ENCODE results near the gene CHI3L1. TPM values are rescaled to one million over a fixed set of nuclear protein-coding genes. Genes with fewer than 3 reads are reported as not detected.

CHI3L1 gene
- total RNA-seq, 1 donor: 273 TPM

DNA sequence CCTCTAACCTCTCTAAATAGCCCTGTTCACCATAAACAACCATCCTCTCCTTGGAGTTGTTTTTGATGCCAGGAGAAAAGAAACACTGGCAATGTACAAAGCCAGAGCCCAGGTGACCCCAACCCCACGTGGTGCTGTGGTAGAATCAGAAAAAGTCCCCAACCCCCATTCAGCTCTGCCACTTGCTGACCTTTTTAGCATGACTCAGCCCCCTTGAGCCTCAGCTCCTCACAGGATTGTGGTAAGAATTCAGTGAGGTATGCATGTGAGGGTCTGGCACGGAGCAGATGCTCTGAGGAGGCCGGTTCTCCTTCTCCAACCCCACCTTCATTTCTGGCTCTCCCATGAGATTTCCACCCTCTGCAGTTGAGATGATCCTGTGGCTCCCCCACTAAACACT, 11.1 kb upstream of the CHI3L1 start:
- no peaks in the 10 kb centered on the region for H3K36me3 ChIP-seq (ENCODE audit: insufficient read depth, low read length)
- H4K20me1 ChIP-seq (ENCODE audit: insufficient read depth, low read length): no peaks in the 10 kb centered on the region
- H3K27ac ChIP-seq (ENCODE audit: low read depth, low read length): peak overlapping the region; percentile 38
- H3K4me1 ChIP-seq (ENCODE audit: insufficient read depth, low read length): peaks cover 64% of the 10 kb centered on the region
- no peaks in the 10 kb centered on the region for H3K79me2 ChIP-seq (ENCODE audit: insufficient read depth, low read length)
- no peak overlapping the region for H3K4me3 ChIP-seq (ENCODE audit: insufficient read depth, low read length)
- no peaks in the 10 kb centered on the region for H3K9me3 ChIP-seq (ENCODE audit: low read depth, low read length)
- peak; percentile 79 for DNase-seq (ENCODE audit: insufficient read length, low spot score, missing footprints)
- TF ChIP-seq, protein P1, sequence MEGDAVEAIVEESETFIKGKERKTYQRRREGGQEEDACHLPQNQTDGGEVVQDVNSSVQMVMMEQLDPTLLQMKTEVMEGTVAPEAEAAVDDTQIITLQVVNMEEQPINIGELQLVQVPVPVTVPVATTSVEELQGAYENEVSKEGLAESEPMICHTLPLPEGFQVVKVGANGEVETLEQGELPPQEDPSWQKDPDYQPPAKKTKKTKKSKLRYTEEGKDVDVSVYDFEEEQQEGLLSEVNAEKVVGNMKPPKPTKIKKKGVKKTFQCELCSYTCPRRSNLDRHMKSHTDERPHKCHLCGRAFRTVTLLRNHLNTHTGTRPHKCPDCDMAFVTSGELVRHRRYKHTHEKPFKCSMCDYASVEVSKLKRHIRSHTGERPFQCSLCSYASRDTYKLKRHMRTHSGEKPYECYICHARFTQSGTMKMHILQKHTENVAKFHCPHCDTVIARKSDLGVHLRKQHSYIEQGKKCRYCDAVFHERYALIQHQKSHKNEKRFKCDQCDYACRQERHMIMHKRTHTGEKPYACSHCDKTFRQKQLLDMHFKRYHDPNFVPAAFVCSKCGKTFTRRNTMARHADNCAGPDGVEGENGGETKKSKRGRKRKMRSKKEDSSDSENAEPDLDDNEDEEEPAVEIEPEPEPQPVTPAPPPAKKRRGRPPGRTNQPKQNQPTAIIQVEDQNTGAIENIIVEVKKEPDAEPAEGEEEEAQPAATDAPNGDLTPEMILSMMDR (IDR thresholded peaks at IDR 0.05; ENCODE audit: extremely low read depth, low read depth, low read length): no peak
- no peaks in the 10 kb centered on the region for H3K27me3 ChIP-seq (ENCODE audit: insufficient read depth, low read length)
- no peak overlapping the region for H2AFZ ChIP-seq (ENCODE audit: low read length)
- H3K4me2 ChIP-seq (ENCODE audit: insufficient read depth, low read length): peak overlapping the region; percentile 2

DNA sequence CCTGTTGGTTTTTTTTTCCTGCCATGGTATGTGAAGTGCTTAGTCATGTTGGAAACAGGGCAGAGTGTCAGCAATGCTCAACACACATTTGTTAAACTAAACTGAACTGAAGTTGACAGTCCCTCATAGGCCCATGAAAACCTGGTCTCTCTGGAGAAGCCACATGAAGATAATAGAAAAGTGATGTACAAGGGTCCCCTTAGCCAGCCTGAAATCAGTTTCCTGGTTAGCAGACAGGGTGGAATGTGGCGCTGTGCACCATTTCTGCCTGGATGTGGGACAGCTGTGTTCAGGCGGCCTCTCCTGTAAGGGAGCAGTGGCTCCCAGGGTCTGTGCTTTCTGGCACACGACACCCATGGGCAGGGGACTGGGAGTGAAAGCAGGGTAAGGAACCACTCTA, 9.9 kb upstream of the CHI3L1 start:
- Histone ChIP-seq H3K36me3 (ENCODE audit: insufficient read depth, low read length) (no peaks in the 10 kb centered on the region), H3K27me3 (ENCODE audit: insufficient read depth, low read length) (no peaks in the 10 kb centered on the region), H3K27ac (ENCODE audit: low read depth, low read length) (peak overlapping the region; percentile 4), H3K4me1 (ENCODE audit: insufficient read depth, low read length) (peaks cover 54% of the 10 kb centered on the region), H4K20me1 (ENCODE audit: insufficient read depth, low read length) (no peaks in the 10 kb centered on the region), H3K4me2 (ENCODE audit: insufficient read depth, low read length) (no peak overlapping the region), H3K4me3 (ENCODE audit: insufficient read depth, low read length) (no peak overlapping the region), H2AFZ (ENCODE audit: low read length) (peak overlapping the region; percentile 58), H3K9me3 (ENCODE audit: low read depth, low read length) (no peaks in the 10 kb centered on the region), H3K79me2 (ENCODE audit: insufficient read depth, low read length) (no peaks in the 10 kb centered on the region)
- TF ChIP-seq, protein P1 (IDR thresholded peaks at IDR 0.05; ENCODE audit: extremely low read depth, low read depth, low read length): peak; percentile 12
- DNase-seq (ENCODE audit: insufficient read length, low spot score, missing footprints): peak; percentile 56

DNA sequence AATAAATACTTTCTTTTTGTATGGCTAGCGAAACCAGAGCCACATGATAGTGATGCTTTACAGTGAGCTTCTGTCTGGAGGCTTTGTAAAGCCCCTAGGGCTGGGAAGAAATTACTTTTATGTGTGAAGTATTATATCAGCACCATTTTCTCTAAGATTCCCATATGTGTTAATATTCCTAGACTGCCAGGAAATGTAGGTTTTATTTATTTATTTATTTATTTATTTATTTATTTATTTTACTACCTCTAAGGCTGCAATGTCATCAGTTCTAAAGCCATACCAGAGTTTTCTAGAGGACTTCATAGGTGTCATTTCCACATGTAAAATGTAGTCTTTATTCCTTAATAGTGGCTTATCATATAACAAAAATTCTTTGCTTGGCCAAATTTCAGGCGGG, 4.4 kb upstream of the CHI3L1 start:
- no peaks in the 10 kb centered on the region for H3K36me3 ChIP-seq (ENCODE audit: insufficient read depth, low read length)
- no peak overlapping the region for H3K27ac ChIP-seq (ENCODE audit: low read depth, low read length)
- H2AFZ ChIP-seq (ENCODE audit: low read length): no peak overlapping the region
- TF ChIP-seq, protein P1 (IDR thresholded peaks at IDR 0.05; ENCODE audit: extremely low read depth, low read depth, low read length): no peak
- no peak for DNase-seq (ENCODE audit: insufficient read length, low spot score, missing footprints)
- no peaks in the 10 kb centered on the region for H3K27me3 ChIP-seq (ENCODE audit: insufficient read depth, low read length)
- H3K4me2 ChIP-seq (ENCODE audit: insufficient read depth, low read length): peak overlapping the region; percentile 54
- no peaks in the 10 kb centered on the region for H3K79me2 ChIP-seq (ENCODE audit: insufficient read depth, low read length)
- H3K9me3 ChIP-seq (ENCODE audit: low read depth, low read length): no peaks in the 10 kb centered on the region
- H3K4me3 ChIP-seq (ENCODE audit: insufficient read depth, low read length): no peak overlapping the region
- H3K4me1 ChIP-seq (ENCODE audit: insufficient read depth, low read length): peaks cover 26% of the 10 kb centered on the region
- no peaks in the 10 kb centered on the region for H4K20me1 ChIP-seq (ENCODE audit: insufficient read depth, low read length)

DNA sequence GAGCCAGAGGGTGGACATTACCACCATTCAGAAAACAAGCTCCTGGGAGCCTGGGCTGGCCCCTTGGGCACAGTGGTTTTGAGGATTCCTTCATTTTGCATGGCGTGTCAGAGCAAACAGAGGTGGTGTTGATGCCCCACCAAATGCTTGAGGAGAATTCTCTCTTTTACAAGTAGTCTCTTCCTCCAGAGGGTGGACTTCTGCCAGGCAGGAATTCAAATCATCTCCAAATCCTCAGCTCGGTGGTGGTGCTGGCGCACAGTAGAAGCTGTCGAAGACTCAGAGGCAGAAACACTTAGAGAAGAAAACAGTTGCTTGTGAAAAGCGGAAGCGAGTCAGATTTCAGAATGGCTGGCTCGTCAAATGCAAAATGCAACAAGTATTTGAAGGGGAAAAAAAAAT, 3.4 kb upstream of the CHI3L1 start:
- Histone ChIP-seq H2AFZ (ENCODE audit: low read length) (peak overlapping the region; percentile 36), H3K27ac (ENCODE audit: low read depth, low read length) (no peak overlapping the region), H3K27me3 (ENCODE audit: insufficient read depth, low read length) (no peaks in the 10 kb centered on the region), H3K4me3 (ENCODE audit: insufficient read depth, low read length) (peak overlapping the region; percentile 14), H3K4me1 (ENCODE audit: insufficient read depth, low read length) (peaks cover 26% of the 10 kb centered on the region), H3K79me2 (ENCODE audit: insufficient read depth, low read length) (no peaks in the 10 kb centered on the region), H4K20me1 (ENCODE audit: insufficient read depth, low read length) (no peaks in the 10 kb centered on the region), H3K9me3 (ENCODE audit: low read depth, low read length) (no peaks in the 10 kb centered on the region), H3K4me2 (ENCODE audit: insufficient read depth, low read length) (peak overlapping the region; percentile 54), H3K36me3 (ENCODE audit: insufficient read depth, low read length) (no peaks in the 10 kb centered on the region)
- TF ChIP-seq, protein P1 (IDR thresholded peaks at IDR 0.05; ENCODE audit: extremely low read depth, low read depth, low read length): no peak
- peak; percentile 65 for DNase-seq (ENCODE audit: insufficient read length, low spot score, missing footprints)
